GM18505 (cell line): ENCODE measurements around the gene SPATA31D4.
"Not testable (repeated sequence)": the region's sequence is repeated elsewhere in the genome, so short reads cannot be mapped to it uniquely, and the experiment has no call there.

ENCODE experiments used
- ATAC-seq: cut with Tn5 transposase; IDR thresholded peaks from one replicate; pipeline ENCODE4 v1.9.1; 2021; ENCODE audit not compliant: unreplicated experiment
- POLR2A ChIP-seq: IDR thresholded peaks from 4 replicates; pipeline ENCODE4 v1.6.1; 2011; ENCODE audit warnings: borderline replicate concordance; ENCODE audit not compliant: insufficient read depth, insufficient read length; ENCODE audit errors: extremely low read depth

The SPATA31D4 gene

DNA sequence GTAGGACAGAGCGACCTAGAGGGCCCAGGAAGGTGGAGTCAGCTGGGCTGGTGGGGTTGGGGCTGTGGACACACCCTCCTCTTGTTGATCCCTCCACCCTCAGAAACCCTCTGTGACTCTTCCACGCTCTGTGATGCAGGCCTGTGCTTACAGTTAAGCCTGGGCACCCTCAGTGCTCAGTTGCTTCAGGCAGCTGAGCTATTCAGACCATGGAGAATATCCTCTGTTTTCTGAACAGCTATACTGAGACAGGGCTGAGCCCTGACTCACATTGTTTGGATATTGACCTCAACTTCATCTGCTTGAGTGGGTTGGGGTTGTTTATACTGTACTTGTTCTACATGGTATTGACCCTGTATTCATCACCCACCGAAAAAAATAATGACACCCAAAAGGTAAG lies at the start of gene SPATA31D4:
Gene SPATA31D4 (plus strand): TSS at position 124 of the 400 bp plus-strand sequence. CDS start 86 bp downstream, at position 210.
- ATAC-seq, result not testable (repeated sequence)

GRCh38 chr9:81878530-81878929 lies 49.7 kb upstream of the SPATA31D4 start:
- ATAC-seq, result no peak
- no peak for TF ChIP-seq POLR2A

DNA sequence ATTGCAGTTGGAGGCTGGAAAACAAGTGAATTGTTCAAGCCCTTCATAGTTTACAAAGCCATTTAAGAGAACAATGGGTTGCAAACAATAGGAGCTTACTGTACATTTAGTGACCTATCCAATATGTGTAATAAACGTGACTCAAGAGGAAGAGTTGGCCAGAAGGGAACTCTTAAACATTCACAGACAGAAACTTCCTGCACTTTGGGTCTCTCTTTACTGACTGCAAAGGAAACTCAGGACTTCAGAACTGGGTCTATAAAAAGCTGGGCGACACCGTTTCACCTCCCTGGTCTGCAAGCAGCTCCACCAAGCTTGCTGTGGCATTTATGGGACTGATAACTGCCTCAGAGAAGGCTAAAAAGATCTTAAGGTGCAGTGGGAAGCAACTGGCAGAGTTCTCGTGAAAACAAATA lies 48.7 kb upstream of the SPATA31D4 start:
- TF ChIP-seq POLR2A, result no peak
- no peak for ATAC-seq

DNA sequence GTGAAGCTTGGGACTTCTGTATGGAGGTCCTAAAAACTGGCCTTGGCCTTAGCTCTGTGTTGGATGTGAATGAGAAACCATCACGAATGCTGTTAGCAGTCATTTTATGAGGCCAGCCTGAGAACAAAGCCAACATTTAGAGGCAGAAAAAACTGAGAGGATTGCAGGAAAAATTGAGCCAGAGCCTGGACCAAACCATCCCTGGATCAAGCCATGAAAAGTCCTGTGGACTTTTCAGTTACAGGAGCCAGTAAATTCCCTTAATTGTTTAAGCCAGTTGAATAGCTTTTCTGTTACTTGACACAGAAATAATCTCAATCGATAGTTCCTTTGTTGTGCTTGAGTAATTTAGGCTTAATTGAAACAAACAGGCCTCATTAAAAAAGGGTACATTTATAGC lies 42.6 kb upstream of the SPATA31D4 start:
- TF ChIP-seq POLR2A, result no peak
- no peak for ATAC-seq

- no peak for ATAC-seq
- TF ChIP-seq POLR2A, result no peak
Measured at GRCh38 chr9:81886665-81887064, 41.6 kb upstream of the SPATA31D4 start.

- TF ChIP-seq POLR2A, result no peak
- ATAC-seq, result no peak
Measured at GRCh38 chr9:81890104-81890503, 38.1 kb upstream of the SPATA31D4 start.

DNA sequence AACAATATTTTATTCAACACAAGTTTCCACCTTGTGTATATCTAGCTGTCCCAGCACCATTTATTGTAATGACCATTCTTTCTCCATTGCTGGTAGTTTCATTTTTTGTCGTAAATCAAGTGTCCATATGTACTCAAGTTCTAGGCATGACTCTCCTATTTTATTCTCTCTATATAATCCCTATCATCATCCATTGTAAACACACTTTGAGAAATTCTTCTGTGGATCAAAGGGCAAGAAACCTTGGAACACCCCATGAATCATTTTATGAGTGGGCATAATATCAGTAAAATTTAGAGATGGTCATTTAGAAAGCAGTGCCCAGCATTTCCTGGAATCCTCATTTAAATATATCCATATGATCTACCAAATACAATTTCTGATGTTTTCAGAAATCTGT lies 35.8 kb upstream of the SPATA31D4 start:
- ATAC-seq, result no peak
- TF ChIP-seq POLR2A, result no peak

DNA sequence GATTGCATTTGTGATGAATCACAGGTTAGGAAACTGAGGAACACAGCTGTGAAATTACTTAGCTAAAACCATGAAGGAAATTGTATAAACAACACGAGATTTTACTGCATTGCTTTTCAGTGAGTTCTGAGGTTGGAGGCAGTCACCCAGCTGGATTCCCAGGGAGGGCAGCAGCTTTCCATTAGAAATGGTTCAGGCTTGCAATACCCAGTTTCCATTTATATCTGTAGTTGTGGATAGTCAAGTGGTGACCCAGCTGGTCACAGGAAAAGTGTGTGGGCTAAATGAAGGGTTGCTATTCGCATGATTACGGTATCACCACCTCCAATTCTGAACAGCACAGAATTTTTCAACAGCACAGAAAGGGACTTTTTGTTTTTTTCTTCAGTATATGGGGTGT lies 34.3 kb upstream of the SPATA31D4 start:
- no peak for ATAC-seq
- no peak for TF ChIP-seq POLR2A

GRCh38 chr9:81894891-81895290 lies 33.3 kb upstream of the SPATA31D4 start:
- ATAC-seq, result no peak
- no peak for TF ChIP-seq POLR2A

DNA sequence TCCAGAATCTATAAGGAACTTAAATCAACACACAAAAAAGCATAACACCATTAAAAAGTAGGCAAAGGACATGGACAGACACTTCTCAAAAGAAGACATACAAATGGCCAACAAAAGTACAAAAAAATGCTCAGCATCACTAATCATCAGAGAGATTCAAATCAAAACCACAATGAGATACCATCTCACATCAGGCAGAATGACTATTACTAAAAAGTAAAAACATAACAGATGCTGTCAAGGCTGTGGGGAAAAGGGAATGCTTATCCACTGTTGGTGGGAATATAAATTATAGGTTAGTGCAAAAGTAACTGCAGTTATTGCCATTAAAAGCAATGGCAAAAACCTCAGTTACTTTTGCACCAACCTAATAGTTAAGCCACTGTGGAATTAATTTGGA lies 32.2 kb upstream of the SPATA31D4 start:
- no peak for ATAC-seq
- TF ChIP-seq POLR2A, result no peak

DNA sequence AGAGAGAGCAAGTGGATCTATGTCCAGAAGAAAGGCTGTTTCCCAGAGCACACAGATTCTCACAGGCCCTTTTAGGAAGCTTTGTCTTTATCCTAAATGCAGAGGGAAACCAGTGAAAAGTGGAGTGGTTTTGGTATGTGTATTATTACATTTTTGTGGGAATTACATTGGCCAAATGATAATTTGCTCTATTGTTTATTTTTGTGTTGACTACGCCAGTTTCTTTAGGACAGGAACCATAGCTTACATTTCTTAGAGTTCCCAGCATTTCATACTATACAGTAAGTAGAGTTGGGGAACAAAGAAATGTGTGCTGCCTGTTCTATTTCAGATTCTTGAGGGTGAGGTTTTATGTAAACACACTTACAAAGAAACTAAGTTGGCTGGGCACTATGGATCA lies 29.4 kb upstream of the SPATA31D4 start:
- ATAC-seq, result no peak
- no peak for TF ChIP-seq POLR2A

- TF ChIP-seq POLR2A, result no peak
- no peak for ATAC-seq
Measured at GRCh38 chr9:81902196-81902595, 26.0 kb upstream of the SPATA31D4 start.

GRCh38 chr9:81902626-81903025 lies 25.6 kb upstream of the SPATA31D4 start:
- TF ChIP-seq POLR2A, result no peak
- no peak for ATAC-seq

DNA sequence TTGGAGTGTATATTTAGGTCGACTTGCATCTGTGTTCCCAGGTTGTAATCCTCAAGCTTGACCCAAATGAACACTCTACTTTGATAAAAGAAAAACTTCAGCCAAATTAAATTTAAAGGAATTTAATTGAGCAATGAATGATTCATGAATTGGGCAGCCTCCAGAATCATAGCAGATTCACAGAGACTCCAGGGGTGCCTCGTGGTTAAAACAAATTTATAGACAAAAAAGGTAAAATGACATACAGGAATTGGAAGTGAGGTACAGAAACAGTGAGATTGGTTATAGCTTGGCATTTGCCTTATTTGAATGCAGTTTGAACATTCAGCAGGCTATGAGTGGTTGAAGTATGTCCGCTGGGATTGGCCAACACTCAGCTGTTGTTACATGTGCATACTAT lies 21.6 kb upstream of the SPATA31D4 start:
- TF ChIP-seq POLR2A, result no peak
- ATAC-seq, result no peak

GRCh38 chr9:81912135-81912534 lies 16.1 kb upstream of the SPATA31D4 start:
- TF ChIP-seq POLR2A, result no peak
- ATAC-seq, result no peak
